K562 (cell line): ENCODE data around the gene SETD5. TPM values are rescaled to one million over a fixed set of nuclear protein-coding genes. Genes with fewer than 3 reads are reported as not detected.

ENCODE experiments used
- ARID3B ChIP-seq: fragments of 250-450 bp; sonication (Bioruptor Pico); IDR thresholded peaks from 2 replicates; pipeline ENCODE4 v1.4.0; 2020; ENCODE audit warnings: borderline replicate concordance
- ARNT ChIP-seq, 2 experiments: fragments of 450-650 bp; IDR thresholded peaks; 2 replicates each; pipeline ENCODE4 v1.6.1; 2016; ENCODE audit warnings: mild to moderate bottlenecking in 1 of 2
- ATF3 ChIP-seq, 2 experiments: fragments of 450-650 bp in 1 of 2; sonication (generic) in 1 of 2; formaldehyde crosslinking in 1 of 2; IDR thresholded peaks in 1 of 2; conservative IDR thresholded peaks in 1 of 2; 2 replicates each; pipeline versions ENCODE4 v1.6.1 to v1.8.1; 2016 to 2023; ENCODE audit warnings: mild to moderate bottlenecking in 2 of 2, moderate library complexity in 2 of 2, inconsistent platforms in 1 of 2, missing genetic modification reagents in 1 of 2
- CBX1 ChIP-seq: sonication (generic); IDR thresholded peaks from 2 replicates; pipeline ENCODE4 v1.6.1; 2016; ENCODE audit warnings: antibody characterized with exemption, low read depth, mild to moderate bottlenecking
- CC2D1A ChIP-seq: fragments of 450-650 bp; IDR thresholded peaks from 2 replicates; pipeline ENCODE4 v1.6.1; 2017; ENCODE audit warnings: mild to moderate bottlenecking
- CREB1 ChIP-seq, 2 experiments: sonication (generic) in 1 of 2; formaldehyde crosslinking in 1 of 2; IDR thresholded peaks; 2 replicates each; pipeline versions ENCODE4 v1.6.1 to v1.8.0; 2012 to 2022; ENCODE audit warnings: inconsistent platforms in 1 of 2, mild to moderate bottlenecking in 1 of 2, missing genetic modification reagents in 1 of 2, moderate library complexity in 1 of 2
- ELF4 ChIP-seq: fragments of 450-650 bp; formaldehyde crosslinking; IDR thresholded peaks from 2 replicates; pipeline ENCODE4 v1.4.0; 2022; ENCODE audit warnings: missing genetic modification characterization
- FOXJ2 ChIP-seq: fragments of 200-800 bp; sonication (Bioruptor generic); IDR thresholded peaks from 2 replicates; pipeline ENCODE4 v1.6.1; 2016; ENCODE audit warnings: missing genetic modification characterization, missing compliant biosample characterization
- HCFC1 ChIP-seq: IDR thresholded peaks from 2 replicates; pipeline ENCODE4 v1.6.1; 2012; ENCODE audit warnings: low read depth, low read length, improper control_type of control experiment
- HDAC8 ChIP-seq: fragments of 450-650 bp; IDR thresholded peaks from 2 replicates; pipeline ENCODE4 v1.6.1; 2016; ENCODE audit warnings: mild to moderate bottlenecking, missing genetic modification characterization, moderate library complexity, missing compliant biosample characterization
- HOXB6 ChIP-seq: fragments of 250-450 bp; sonication (Bioruptor Pico); IDR thresholded peaks from 2 replicates; pipeline ENCODE4 v1.5.1; 2022; ENCODE audit warnings: mild to moderate bottlenecking, borderline replicate concordance
- MXI1 ChIP-seq: IDR thresholded peaks from 2 replicates; pipeline ENCODE4 v1.6.1; 2011; ENCODE audit warnings: low read depth, mild to moderate bottlenecking, improper control_type of control experiment, low read length
- NCOA2 ChIP-seq, 2 experiments: fragments of 450-650 bp; IDR thresholded peaks; 2 replicates each; pipeline ENCODE4 v1.6.1; 2018; ENCODE audit warnings: mild to moderate bottlenecking in 2 of 2, moderate library complexity in 1 of 2; ENCODE audit not compliant: partially characterized antibody in 2 of 2
- NEUROD1 ChIP-seq: fragments of 150-350 bp; IDR thresholded peaks from 2 replicates; pipeline ENCODE4 v1.6.1; 2014; ENCODE audit warnings: borderline replicate concordance, low read length, low read depth; ENCODE audit not compliant: partially characterized antibody
- RBFOX2 ChIP-seq: fragments of 200-400 bp; formaldehyde crosslinking; IDR thresholded peaks from 2 replicates; pipeline ENCODE4 v1.6.1; 2017; ENCODE audit warnings: low read depth, mild to moderate bottlenecking, low read length, moderate library complexity
- RFX5 ChIP-seq: IDR thresholded peaks from 2 replicates; pipeline ENCODE4 v1.6.1; 2011; ENCODE audit warnings: low read depth, mild to moderate bottlenecking, improper control_type of control experiment, low read length
- SMARCE1 ChIP-seq: fragments of 450-650 bp; IDR thresholded peaks from 2 replicates; pipeline ENCODE4 v1.7.1; 2016; ENCODE audit warnings: mild to moderate bottlenecking
- SNRNP70 ChIP-seq: fragments of 200-400 bp; formaldehyde crosslinking; optimal IDR thresholded peaks from 2 replicates; pipeline ENCODE3; 2017; ENCODE audit warnings: low read depth, low read length
- SUPT5H ChIP-seq: fragments of 450-650 bp; IDR thresholded peaks from 2 replicates; pipeline ENCODE4 v1.6.1; 2016
- TRIM24 ChIP-seq, 2 experiments: fragments of 450-650 bp; IDR thresholded peaks; 2 replicates each; pipeline ENCODE4 v1.6.1; 2016
- ZBTB26 ChIP-seq: fragments of 450-650 bp; formaldehyde crosslinking; IDR thresholded peaks from 2 replicates; pipeline ENCODE4 v1.4.0; 2022; ENCODE audit warnings: missing genetic modification characterization
- ZBTB9 ChIP-seq: fragments of 450-650 bp; formaldehyde crosslinking; IDR thresholded peaks from 2 replicates; pipeline ENCODE4 v1.4.0; 2020; ENCODE audit warnings: mild to moderate bottlenecking, moderate library complexity
- polyA plus RNA-seq, 8 experiments: library from polyadenylated mRNA; depleted of rRNA in 4 of 8; stranded (reverse) in 5 of 8; unstranded in 3 of 8; fragments of >200 nt; fragmentation: Nextera tagmentation in 2 of 8; fragmentation: Illumina TruSeq in 1 of 8; extraction: Ambion mirVana in 2 of 8; extraction: Trizol in 1 of 8; gene quantifications; 2 replicates each; pipeline versions ENCODE4 v1.2.1 to v1.2.3, GENCODE V29; 2011 to 2014; ENCODE audit warnings: inconsistent platforms in 1 of 8, missing spikeins in 1 of 8
- total RNA-seq, 7 experiments: library from RNA; depleted of rRNA in 6 of 7; stranded (reverse); fragments of >200 nt in 6 of 7; fragmentation: Illumina TruSeq in 2 of 7; extraction: Trizol in 2 of 7; gene quantifications; 2 replicates each; pipeline versions ENCODE4 v1.2.1 to v1.2.3, GENCODE V29; 2011 to 2021; ENCODE audit warnings: low replicate concordance in 1 of 7

SETD5 gene
- total and polyA plus RNA-seq, 9 of the 15 experiments (the other 6 are each of a cell fraction or from before 2014, with no cell fraction given), result 20.8 to 135 (median 87.2) TPM

GRCh38 chr3:9395570-9396300 is 1.7 kb upstream of the SETD5 start (continued):
- TF ChIP-seq CC2D1A (0 out of 2 replicates have a peak, but pooled peaks have one; percentile 14), ARID3B (CRISPR knock-in tag) (no peak), ATF3 (IDR thresholded peaks at IDR 0.05) (peak; percentile 78), ATF3 (CRISPR knock-in tag; conservative IDR thresholded peaks at IDR 0.05) (no peak; the same call in 1 of the 2 replicates), ARNT (IDR thresholded peaks at IDR 0.05) (peak; percentile 14 to 86; a peak in 3 of 4 replicates), TRIM24 (IDR thresholded peaks at IDR 0.05) (no peak), NCOA2 (IDR thresholded peaks at IDR 0.05; ENCODE audit: partially characterized antibody in 2 of 2) (no peak), RFX5 (no peak), ELF4 (peak; percentile 6; the same call in 1 of the 2 replicates), RBFOX2 (no peak), CBX1 (no peak), CREB1 (IDR thresholded peaks at IDR 0.05) (peak; percentile 67; the same call in 1 of the 2 replicates), CREB1 (CRISPR knock-in tag; IDR thresholded peaks at IDR 0.05) (no peak; the same call in 1 of the 2 replicates), ZBTB26 (peak; percentile 48; the same call in 1 of the 2 replicates), SNRNP70 (peak; percentile 56), FOXJ2 (tag) (no peak), HOXB6 (CRISPR knock-in tag) (no peak), ZBTB9 (CRISPR knock-in tag) (0 out of 2 replicates have a peak, but pooled peaks have one; percentile 25), MXI1 (no peak), SMARCE1 (0 out of 2 replicates have a peak, but pooled peaks have one; percentile 58), HCFC1 (0 out of 2 replicates have a peak, but pooled peaks have one; percentile 3), SUPT5H (peak; percentile 47; the same call in 1 of the 2 replicates), HDAC8 (tag) (no peak), NEUROD1 (no peak)
